Measurements from ENCODE around the gene TROAP.

The TROAP gene

DNA sequence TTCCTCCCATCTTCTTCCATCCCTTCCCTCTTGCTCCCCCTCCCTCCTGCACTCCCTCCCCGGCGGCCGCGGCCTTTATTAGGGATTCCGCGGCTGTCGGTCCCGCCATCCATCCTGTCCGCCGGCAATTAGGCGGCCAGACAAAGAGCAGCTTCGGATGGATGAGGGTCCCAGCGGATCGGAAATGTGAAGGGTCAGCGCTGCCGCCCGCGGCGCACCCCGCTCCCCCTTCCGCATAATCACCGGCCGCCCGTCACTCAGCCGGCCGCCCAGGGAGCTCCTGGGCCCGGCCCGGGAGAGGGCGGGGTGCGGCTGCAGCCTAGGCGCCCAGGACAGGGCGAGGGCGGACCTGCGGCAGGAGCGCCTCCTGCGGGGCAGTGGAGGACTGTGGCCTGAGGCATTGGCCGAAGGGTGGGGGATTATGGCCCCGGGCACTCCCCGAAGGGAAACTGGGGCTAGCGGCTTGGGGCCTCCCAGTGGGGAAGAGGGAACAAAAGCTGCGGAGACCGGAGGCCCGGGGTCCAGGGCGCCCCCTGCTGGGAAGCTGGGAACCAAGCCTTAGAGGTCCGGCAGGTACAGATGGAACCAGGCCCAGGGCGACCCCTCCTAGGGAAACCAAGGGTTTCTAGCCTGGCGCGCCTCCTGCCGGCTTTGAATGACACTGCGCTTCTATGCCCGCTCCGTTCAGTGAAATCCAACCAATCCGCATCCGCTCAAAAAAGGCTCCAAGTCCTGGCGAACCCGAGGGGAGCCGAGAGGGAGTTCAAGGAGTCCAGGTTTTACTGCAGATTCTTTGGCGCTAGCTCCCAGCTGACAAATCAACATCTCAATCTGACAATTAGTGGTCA is 19.2 kb downstream of the TROAP start:
- peak; percentile 91 for DNase-seq (ENCODE audit: low spot score)

- no peak for DNase-seq (ENCODE audit: low spot score)
These were observed 20.1 kb downstream of the TROAP start for GRCh38 chr12:49342914-49343731.

DNA sequence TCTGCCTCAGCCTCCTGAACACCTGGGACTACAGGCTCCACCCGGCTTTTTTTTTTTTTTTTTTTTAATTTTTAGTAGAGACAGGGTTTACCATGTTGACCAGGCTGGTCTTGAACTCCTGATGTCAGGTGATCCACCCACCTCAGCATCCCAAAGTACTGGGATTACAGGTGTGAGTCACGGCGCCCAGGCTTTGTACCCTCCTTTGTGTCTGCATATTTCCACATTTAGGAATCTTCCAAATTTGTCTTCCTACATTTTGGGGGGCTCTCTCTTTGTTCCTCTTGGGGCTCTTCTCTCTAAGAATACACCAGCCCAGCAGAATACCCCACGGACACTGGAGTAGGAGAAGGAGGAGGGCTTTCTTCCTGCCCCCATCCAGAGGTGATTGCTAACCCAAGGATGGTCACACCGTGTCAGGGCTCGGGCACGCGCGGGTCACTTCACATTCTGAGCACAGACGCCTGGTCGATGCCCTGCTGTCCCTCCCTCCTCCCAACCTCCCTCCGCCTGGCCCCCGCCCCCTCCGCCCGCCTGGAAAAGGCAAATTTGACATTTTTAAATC is 21.5 kb downstream of the TROAP start:
- DNase-seq (ENCODE audit: low spot score) = no peak

GRCh38 chr12:49345051-49345824 is 22.2 kb downstream of the TROAP start:
- DNase-seq (ENCODE audit: low spot score) = peak; percentile 61

- no peak for DNase-seq (ENCODE audit: low spot score)
These were observed 23.0 kb downstream of the TROAP start for GRCh38 chr12:49345825-49346658.

- no peak for DNase-seq (ENCODE audit: low spot score)
These were observed 23.7 kb downstream of the TROAP start, which contains the start of gene DNAJC22 for GRCh38 chr12:49346659-49347310. Gene DNAJC22 (plus strand): TSS chr12:49346888. CDS start chr12:49348873, 1,985 bp downstream.

GRCh38 chr12:49347311-49348193 is 24.5 kb downstream of the TROAP start:
- peak; percentile 82 for DNase-seq (ENCODE audit: low spot score)

- DNase-seq (ENCODE audit: low spot score) = no peak
These were observed 25.7 kb downstream of the TROAP start for GRCh38 chr12:49348781-49349180.

DNA sequence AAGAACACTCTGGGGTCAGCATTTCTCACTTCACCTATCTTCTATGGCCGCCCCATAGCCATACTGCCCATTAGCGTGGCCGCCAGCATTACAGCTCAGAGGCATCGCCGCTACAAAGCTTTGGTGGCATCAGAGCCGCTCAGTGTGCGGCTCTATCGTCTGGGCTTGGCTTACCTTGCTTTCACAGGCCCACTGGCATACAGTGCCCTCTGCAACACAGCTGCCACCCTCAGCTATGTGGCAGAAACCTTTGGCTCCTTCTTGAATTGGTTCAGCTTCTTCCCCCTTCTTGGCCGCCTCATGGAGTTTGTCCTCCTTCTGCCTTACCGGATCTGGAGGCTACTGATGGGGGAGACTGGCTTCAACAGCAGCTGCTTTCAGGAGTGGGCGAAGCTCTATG is 26.2 kb downstream of the TROAP start:
- no peak for DNase-seq (ENCODE audit: low spot score)

DNA sequence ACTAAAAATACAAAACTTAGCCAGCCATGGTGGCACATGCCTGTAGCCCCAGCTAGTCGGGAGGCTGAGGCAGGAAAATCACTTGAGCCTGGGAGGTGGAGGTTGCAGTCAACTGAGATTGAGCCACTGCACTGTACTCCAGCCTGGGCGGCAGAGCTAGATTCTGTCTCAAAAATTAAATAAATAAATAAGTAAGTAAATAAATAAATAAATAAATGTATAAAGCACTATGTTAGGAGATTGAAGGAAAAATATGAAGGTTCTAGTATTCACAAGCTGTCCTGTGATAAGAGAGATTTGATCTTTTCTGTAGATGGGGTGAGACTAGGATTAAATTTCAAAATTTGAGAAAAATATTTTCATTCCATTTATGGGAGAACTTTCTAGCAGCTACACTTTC is 29.3 kb downstream of the TROAP start:
- no peak for DNase-seq (ENCODE audit: low spot score)

GRCh38 chr12:49355913-49356312 is 32.9 kb downstream of the TROAP start:
- DNase-seq (ENCODE audit: low spot score) = no peak

- peak; percentile 75 for DNase-seq (ENCODE audit: low spot score)
These were observed 34.1 kb downstream of the TROAP start for GRCh38 chr12:49357103-49357678.

- DNase-seq (ENCODE audit: low spot score) = peak; percentile 91
These were observed 35.6 kb downstream of the TROAP start for GRCh38 chr12:49358483-49359141.

DNA sequence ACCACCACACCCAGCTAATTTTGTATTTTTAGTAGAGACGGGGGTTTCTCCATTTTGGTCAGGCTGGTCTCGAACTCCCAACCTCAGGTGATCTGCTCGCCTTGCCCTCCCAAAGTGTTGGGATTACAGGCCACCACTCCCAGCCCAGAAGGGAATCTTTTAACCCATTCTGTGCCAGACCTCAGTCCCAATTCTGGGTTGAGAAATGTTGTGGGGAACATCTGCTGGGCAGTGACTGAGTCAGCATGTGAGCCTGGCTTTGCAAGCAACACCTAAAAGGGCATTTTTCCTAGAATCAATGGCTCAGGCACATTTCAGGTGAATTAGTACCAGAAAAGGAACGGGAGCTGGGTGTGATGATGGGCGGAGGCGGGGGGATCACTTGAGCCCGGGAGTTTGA is 36.6 kb downstream of the TROAP start:
- no peak for DNase-seq (ENCODE audit: low spot score)

DNA sequence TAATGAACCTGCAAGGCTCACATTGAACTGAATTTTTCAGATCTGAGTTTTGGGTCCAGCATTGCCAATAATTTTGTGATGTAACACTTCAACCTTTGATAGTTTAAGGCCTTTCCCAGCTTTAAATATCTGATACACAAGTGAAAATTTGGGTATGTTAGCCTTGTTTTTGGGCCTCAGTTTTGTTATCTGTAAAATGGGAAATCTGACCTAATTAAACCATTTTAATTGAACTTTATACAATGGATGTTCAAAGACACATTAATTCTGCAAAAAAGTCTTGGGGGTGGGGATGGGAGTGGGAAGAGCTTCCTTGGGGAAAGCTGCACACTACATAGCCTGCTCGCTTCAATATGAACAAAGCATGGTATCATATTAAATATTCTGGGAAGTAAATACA is 39.0 kb downstream of the TROAP start:
- no peak for DNase-seq (ENCODE audit: low spot score)

DNA sequence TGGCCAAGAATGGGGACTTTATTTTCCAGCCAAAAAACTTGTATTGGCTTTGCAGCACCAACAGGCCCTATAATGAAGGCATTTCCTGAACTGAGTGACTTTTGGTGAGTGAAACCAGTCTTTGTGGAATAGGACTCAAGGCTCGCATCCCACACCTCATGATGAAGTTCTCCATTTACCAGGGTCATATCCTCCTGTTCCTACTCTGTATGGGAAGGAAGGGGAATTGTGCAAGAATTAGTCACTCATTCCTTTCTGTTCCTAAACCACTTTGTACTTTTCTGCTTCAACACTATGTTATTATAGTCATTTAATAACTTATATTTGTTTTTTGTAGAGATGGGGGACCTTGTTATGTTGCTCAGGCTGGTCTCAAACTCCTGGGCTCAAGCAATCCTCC is 41.9 kb downstream of the TROAP start:
- no peak for DNase-seq (ENCODE audit: low spot score)

DNA sequence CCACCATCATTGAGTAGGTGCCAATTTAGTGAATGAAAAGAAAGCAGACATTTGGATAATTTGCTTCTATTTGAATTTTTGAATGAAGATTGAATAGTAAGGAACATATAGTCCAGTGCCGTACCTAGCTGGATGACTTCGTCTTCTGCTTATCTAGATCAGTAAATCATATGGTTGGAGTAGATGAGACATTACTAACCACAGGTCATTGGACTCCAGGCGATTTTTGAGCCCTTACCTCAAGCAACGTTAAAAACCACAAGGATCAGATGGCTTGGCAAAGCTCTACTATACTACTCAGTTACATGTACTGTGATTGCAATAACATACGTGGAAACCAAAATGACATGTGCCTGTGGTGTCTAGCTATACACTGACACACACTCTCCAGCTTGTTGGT is 42.5 kb downstream of the TROAP start:
- no peak for DNase-seq (ENCODE audit: low spot score)

DNA sequence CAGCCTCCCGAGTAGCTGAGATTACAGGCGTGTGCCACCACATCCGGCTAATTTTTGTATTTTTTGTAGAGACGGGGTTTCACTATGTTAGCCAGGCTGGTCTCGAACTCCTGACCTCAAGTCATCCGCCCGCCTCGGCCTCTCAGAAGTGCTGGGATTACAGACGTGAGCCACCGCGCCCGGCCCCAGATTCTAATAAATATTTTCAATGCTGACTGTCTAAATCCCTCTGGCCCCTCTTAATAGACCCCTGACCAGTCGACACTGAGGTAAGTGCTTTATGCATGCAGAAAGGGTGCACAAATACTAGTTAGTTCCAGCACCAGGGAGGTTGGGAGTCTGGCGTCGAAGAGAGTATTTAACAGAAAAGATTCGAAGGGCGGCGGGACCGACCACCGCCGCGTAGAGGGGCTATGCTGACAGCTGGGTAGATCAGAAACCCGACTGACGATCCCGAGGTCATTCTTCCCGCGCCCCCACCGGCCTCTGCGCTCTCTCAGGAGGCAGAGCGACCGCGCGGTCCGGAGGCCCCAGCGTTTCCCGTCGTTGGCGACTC is 43.1 kb downstream of the TROAP start:
- no peak for DNase-seq (ENCODE audit: low spot score)
